OCI-LY1 (cell line): Measurements from ENCODE around the gene ZBTB32.

Experiments
- EZH2 ChIP-seq: fragments of 200-600 bp; sonication (generic), shearing (Covaris generic); IDR thresholded peaks from 2 replicates; pipeline ENCODE4 v1.8.0; 2017; ENCODE audit warnings: borderline replicate concordance, mixed run types, mild to moderate bottlenecking, antibody characterized with exemption, low read length, moderate library complexity, mixed read lengths
- TF ChIP-seq, protein P1 (sequence below): fragments of 200-600 bp; sonication (generic), shearing (Covaris generic); IDR thresholded peaks from 2 replicates; pipeline ENCODE4 v1.5.1; 2017; ENCODE audit warnings: mild to moderate bottlenecking, antibody characterized with exemption, low read length, moderate library complexity, mixed read lengths

DNA sequence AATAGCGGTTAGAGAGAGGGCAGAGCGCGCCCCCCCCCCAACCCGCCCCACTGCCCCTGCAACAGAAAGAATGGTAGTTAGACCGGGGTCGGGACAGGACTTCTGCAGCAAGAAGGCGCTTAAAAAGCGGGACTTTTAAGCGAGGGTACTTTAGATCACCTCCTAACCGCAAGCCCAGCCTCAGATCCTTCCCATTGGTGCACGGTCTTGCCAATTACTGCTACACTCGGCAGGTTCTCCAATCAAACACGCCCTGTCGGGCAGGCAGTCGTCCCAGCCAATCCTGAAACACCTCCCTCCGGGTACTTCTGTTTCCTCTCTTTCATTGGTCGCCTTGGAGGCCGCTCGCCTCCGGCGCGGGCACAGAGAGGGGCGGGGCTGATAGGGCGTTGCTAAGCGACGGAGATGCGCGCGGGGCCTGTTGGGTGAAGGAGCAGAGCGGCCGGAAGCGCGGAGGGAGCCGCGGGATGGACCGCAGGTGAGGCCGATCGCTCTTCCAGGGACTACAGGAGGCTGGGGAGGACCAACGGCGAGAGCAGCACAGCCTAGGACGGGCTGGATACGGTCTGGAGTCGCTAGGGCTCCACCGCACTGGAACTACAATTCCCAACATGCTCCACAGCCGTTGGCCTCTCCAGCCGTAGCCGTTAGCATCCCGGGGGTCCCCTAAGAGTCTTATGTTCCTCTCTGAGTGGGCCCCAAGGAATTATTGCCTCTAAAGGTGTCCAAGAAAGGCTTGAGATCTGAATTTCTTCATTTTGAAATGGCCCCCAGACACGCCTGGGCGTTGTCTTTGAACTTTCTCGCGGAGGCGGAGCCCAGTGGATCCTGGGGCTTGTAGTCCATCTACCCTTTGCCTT lies 53.6 kb downstream of the ZBTB32 start, which contains the start of gene PROSER3:
- TF ChIP-seq, protein P1, sequence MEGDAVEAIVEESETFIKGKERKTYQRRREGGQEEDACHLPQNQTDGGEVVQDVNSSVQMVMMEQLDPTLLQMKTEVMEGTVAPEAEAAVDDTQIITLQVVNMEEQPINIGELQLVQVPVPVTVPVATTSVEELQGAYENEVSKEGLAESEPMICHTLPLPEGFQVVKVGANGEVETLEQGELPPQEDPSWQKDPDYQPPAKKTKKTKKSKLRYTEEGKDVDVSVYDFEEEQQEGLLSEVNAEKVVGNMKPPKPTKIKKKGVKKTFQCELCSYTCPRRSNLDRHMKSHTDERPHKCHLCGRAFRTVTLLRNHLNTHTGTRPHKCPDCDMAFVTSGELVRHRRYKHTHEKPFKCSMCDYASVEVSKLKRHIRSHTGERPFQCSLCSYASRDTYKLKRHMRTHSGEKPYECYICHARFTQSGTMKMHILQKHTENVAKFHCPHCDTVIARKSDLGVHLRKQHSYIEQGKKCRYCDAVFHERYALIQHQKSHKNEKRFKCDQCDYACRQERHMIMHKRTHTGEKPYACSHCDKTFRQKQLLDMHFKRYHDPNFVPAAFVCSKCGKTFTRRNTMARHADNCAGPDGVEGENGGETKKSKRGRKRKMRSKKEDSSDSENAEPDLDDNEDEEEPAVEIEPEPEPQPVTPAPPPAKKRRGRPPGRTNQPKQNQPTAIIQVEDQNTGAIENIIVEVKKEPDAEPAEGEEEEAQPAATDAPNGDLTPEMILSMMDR = no peak
- TF ChIP-seq EZH2 = no peak
